ENCODE data around the gene LPCAT1.

LPCAT1 gene

DNA sequence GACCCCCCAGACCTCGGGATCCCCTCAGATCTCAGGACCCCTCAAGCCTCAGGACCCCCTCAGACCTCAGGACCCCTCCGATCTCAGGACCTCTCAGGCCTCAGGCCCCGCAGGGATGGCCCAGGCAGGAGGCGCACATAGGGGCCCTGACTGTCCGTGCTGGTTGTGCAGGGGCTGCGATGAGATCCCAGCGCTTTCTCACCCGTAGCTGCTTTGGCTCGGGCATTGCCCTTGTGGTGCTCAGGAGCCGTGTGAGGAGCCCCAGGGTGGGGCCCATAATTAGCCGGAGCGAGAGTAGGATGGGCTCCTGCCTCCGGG is 680 bp upstream of the LPCAT1 start:
- H3K4me3 ChIP-seq = peak overlapping the region; percentile 91
- no peaks in the 10 kb centered on the region for H3K27me3 ChIP-seq
- peaks cover 23% of the 10 kb centered on the region for H3K36me3 ChIP-seq
- H4K20me1 ChIP-seq = peaks cover 39% of the 10 kb centered on the region
- no peaks in the 10 kb centered on the region for H3K9me3 ChIP-seq
- H3K9ac ChIP-seq = peak overlapping the region; percentile 87
- peak overlapping the region; percentile 98 for H3K4me2 ChIP-seq
- peaks cover 44% of the 10 kb centered on the region for H3K4me1 ChIP-seq
- TF ChIP-seq Cebpa-rat (IDR thresholded peaks at IDR 0.05) = no peak
- H3K27ac ChIP-seq = peak overlapping the region; percentile 85

DNA sequence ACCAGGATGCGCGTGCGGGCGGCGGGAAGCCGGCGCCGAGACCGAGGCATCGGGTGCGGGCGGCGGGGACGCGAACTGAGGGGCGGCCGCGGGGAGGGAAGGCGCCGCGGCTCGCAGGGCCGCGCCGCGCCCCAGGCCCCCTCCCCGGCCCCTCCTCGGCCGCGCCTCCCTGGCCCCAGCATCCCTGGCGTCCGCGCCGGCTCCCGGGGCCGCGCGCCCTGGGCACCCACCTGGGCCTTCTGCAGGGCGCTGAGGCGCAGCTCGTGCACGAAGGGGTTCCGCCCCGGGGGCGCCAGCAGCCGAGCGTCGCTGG is 324 bp downstream of the LPCAT1 start:
- Histone ChIP-seq H3K36me3 (peaks cover 33% of the 10 kb centered on the region), H3K27ac (peak overlapping the region; percentile 85), H3K9me3 (no peaks in the 10 kb centered on the region), H4K20me1 (peaks cover 49% of the 10 kb centered on the region), H3K4me1 (peaks cover 54% of the 10 kb centered on the region), H3K4me2 (peak overlapping the region; percentile 98), H3K27me3 (no peaks in the 10 kb centered on the region), H3K9ac (peak overlapping the region; percentile 87), H3K4me3 (peak overlapping the region; percentile 91)
- no peak for TF ChIP-seq Cebpa-rat (IDR thresholded peaks at IDR 0.05)

DNA sequence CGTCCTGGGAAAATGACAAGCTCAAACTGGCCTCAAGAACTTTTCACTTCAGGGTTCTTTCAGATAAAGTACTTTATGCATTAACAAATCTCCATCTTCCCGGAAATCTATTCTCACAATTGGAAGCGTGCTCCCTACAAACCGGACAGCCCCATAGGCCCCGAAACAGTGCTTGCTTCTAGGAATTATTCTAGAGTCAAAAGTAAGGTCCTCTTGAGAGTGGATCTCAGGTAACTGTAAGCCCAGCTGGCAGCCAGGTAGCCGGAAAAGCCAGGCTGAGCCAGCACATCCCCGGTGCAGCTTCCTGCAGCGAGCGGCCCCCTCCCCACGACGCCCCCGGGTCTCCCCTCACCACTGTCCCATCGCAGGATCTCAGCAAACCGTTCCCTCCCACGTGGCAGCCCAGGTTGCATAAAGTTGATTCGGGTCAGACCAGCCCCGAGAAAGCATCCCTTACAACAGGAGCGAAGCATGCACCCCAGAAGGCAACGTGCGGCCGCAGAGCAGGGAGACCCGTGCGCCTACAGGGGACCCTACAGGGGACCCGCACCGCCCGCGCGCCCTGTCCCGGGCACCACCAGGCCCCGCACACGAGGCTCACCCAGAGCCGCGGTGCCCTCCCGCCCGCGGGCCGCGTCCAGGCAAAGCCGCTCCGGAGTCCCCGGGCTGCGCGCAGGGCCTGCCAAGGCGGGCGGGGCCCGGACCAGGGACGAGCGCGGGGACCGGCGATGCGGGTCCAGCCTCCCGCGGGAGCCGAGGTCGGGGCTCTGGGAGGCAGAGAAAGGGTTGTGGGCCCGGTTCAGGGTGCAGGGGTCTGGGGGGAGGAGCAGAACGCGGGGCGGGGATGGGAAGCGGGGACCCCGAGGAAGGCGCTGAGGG is 920 bp downstream of the LPCAT1 start:
- Histone ChIP-seq H3K27me3 (no peaks in the 10 kb centered on the region), H3K4me3 (peak overlapping the region; percentile 91), H3K4me1 (peaks cover 60% of the 10 kb centered on the region), H4K20me1 (peaks cover 55% of the 10 kb centered on the region), H3K36me3 (peaks cover 39% of the 10 kb centered on the region), H3K27ac (peak overlapping the region; percentile 85), H3K9me3 (no peaks in the 10 kb centered on the region), H3K4me2 (peak overlapping the region; percentile 98), H3K9ac (peak overlapping the region; percentile 87)
- TF ChIP-seq Cebpa-rat (IDR thresholded peaks at IDR 0.05) = no peak

DNA sequence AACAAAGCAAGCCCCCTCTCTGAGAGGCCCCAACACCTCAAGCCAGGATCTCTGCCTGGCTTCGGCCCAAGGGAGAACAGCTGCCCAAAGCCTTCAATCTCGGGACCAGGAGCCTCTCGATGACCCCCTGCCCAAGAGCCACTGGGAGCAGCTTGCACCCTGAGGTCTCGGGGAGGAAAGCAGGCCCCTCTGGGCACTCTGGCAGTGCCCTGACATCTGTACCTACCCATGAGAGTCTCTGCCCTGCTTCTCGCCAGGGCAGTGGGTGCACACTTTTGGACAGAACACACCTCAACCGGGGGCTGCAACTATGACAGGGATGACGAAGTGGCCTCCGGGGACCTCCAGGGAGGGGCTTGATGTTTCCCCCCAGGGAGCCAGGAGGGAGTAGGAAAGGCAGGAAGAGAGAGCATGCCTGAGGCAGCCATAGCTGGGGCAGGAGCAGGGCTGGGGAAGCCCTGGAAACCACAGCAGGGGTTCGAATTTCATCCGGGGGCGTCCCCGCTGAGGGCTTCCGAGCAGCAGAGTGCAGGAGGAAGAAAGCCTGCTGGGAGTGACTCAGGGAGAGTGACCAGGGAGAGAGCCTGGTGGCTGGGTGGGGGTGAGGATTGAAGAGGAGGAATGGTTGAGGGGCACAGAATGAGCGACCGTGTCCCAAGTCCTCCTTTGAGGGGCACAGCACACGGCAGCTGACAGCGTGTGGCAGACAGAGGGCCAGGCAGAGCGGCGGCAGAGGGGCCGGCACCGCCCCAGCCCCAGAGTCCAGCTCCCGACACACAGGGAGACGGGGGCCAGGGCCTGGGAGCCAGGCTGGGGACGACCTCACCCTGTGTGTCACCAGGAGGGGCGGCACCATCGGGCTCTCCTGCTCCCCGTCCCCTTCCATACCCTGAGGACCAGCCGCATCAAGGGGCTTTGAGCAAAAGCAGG is 1.8 kb downstream of the LPCAT1 start:
- Histone ChIP-seq H3K4me2 (peak overlapping the region; percentile 98), H3K4me3 (peak overlapping the region; percentile 91), H3K27ac (0 out of 2 replicates have a peak overlapping the region, but pooled peaks have one; percentile 31), H3K9ac (peak overlapping the region; percentile 87), H3K27me3 (no peaks in the 10 kb centered on the region), H4K20me1 (peaks cover 64% of the 10 kb centered on the region), H3K36me3 (peaks cover 48% of the 10 kb centered on the region), H3K9me3 (no peaks in the 10 kb centered on the region), H3K4me1 (peaks cover 67% of the 10 kb centered on the region)
- TF ChIP-seq Cebpa-rat (IDR thresholded peaks at IDR 0.05) = no peak

DNA sequence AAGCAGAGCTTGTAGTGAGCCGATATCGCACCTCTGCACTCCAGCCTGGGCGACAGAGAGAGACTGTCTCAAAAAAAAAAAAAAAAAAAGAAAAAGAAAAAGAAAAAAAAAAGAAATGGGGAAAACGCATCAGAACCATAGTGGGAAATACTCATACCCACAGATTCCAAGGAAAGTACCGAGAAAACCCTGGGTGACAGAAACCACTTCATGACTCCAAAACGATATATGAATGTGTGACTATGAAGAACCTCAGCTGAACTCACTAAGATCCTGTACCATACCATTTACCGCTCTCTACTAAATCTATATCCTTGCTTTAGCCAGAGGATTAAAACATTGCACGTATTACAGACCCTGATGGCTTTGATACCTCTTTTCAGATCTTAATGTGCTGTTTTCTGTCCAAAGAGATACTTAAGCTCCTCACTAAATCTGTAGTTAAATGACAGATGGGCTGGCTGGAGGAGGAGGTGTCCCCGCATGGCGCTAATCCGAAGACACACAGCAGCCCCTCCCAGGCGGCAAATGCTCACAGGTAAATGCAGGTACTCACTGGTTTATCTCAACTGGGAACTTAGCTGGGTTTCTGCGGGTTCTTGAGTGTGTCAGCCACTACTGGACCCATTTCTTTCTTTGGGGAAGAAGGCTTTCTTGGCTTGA is 2.8 kb downstream of the LPCAT1 start:
- Histone ChIP-seq H3K36me3 (peaks cover 58% of the 10 kb centered on the region), H4K20me1 (peaks cover 74% of the 10 kb centered on the region), H3K4me1 (peaks cover 77% of the 10 kb centered on the region), H3K4me3 (no peak overlapping the region), H3K27ac (no peak overlapping the region), H3K9ac (peak overlapping the region; percentile 87; the same call in 1 of the 2 replicates), H3K9me3 (no peaks in the 10 kb centered on the region), H3K4me2 (peak overlapping the region; percentile 98), H3K27me3 (no peaks in the 10 kb centered on the region)
- no peak for TF ChIP-seq Cebpa-rat (IDR thresholded peaks at IDR 0.05)

DNA sequence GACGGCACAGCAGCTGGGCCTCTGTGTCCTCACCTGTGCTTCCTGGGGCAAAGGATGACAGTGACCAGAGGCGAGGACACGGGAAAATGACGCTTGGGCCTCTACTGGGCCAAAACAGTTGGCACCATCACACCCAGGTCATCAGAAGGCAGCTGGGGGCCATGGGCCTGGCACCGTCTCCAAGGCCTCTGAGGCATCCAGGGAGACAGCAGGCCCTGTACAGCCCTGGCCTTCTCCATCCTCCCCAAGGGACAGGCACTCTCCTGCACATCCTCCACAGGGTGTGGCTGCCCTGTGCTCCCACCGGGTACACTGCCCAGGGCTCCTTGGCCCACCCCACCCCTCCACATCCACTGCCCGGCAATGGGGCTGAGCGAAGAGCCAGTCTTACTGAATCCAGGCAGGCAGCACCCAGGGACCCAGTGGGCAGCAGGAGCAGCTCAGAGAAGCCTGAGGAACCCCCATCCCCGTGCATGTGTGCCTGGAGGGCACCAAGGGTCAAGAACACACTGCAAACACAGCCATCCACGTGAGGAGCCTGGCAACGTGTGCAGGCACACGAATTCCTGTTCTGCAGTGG is 4.0 kb downstream of the LPCAT1 start:
- no peaks in the 10 kb centered on the region for H3K9me3 ChIP-seq
- no peak overlapping the region for H3K27ac ChIP-seq
- H3K9ac ChIP-seq = no peak overlapping the region
- no peak for TF ChIP-seq Cebpa-rat (IDR thresholded peaks at IDR 0.05)
- no peaks in the 10 kb centered on the region for H3K27me3 ChIP-seq
- H3K36me3 ChIP-seq = peaks cover 64% of the 10 kb centered on the region
- H3K4me2 ChIP-seq = no peak overlapping the region
- peaks cover 77% of the 10 kb centered on the region for H3K4me1 ChIP-seq
- H3K4me3 ChIP-seq = no peak overlapping the region
- peaks cover 86% of the 10 kb centered on the region for H4K20me1 ChIP-seq

DNA sequence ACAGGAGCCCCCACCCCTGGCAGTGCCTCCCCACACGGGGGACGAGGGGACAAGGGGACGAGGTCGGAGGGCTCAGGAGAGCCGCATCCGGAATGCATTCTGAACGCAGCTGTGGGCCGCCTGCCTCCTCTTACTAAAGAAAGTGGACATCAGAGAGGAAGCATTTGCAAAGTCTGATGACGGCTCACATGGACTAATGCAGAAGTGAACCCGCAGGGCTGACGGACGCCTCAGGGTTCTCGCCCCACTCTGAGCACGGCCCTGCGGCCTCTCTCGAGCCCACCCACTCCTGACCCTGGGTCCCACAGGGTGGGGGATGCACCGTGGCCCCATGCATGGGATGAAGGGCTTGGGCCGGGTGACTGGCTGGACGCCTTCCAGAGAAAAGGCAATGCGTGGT is 5.9 kb downstream of the LPCAT1 start:
- Histone ChIP-seq H3K9me3 (no peaks in the 10 kb centered on the region), H3K36me3 (peaks cover 83% of the 10 kb centered on the region), H4K20me1 (peaks cover 100% of the 10 kb centered on the region), H3K27ac (no peak overlapping the region), H3K4me3 (no peak overlapping the region), H3K4me2 (no peak overlapping the region), H3K27me3 (no peaks in the 10 kb centered on the region), H3K9ac (no peak overlapping the region), H3K4me1 (peaks cover 82% of the 10 kb centered on the region)
- no peak for TF ChIP-seq Cebpa-rat (IDR thresholded peaks at IDR 0.05)

DNA sequence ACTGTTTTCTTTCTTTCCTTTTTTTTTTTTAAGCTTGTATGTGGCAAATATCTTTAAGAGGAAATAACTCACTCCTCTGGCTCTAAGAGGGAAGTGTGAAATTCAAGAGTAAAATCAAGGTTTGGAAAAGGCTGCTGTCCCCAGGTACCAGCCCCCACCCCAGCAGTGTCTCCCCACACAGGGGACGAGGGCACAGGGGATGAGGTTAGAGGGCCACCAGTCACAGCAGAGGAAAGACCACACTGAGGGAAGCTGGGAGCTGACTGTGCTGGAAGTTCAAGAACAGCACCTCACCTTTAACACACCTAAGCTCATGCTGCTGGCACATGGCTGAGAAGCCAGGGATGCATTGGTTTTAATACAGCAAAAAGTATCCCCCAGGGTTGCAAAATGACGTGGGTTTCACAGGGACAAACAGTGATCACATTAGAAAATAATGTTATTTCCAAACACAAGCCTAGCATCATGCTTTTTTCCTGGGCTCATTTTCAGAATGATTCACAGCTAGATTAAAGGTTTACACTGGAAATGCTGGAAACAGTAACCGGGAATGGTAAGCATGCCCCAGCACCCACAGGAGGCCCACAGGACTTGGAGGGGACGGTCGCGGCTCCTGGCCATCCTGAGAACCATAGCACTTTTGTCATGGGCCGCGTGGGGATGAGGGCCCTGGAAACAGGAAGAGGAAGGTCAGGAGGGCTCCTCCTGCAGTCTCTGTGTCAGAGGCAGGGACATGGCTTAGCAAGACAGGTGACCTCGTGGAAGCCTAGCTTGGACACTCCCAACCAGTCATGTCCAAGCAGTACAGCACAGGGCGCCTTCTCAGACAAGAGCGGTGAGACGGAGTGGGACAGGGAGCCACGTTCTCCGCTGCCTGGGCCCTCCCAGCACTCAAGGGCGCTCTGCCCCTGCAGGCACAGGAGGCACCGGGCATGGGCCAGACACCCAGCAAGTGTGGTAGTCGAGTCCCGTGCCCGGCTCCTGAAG is 6.9 kb downstream of the LPCAT1 start:
- Histone ChIP-seq H3K27ac (no peak overlapping the region), H3K27me3 (no peaks in the 10 kb centered on the region), H4K20me1 (peaks cover 100% of the 10 kb centered on the region), H3K4me2 (no peak overlapping the region), H3K4me3 (no peak overlapping the region), H3K36me3 (peaks cover 92% of the 10 kb centered on the region), H3K9me3 (no peaks in the 10 kb centered on the region), H3K4me1 (peaks cover 79% of the 10 kb centered on the region), H3K9ac (no peak overlapping the region)
- no peak for TF ChIP-seq Cebpa-rat (IDR thresholded peaks at IDR 0.05)
